ENCODE measurements around the gene RASA3. TPM values are rescaled to one million over a fixed set of nuclear protein-coding genes. Genes with fewer than 3 reads are reported as not detected.
"Not testable (repeated sequence)": the region's sequence is repeated elsewhere in the genome, so short reads cannot be mapped to it uniquely, and the experiment has no call there.

Gene RASA3
- total RNA-seq, 1 donor from 2014 or later: 2.6 TPM

GRCh38 chr13:114106991-114107685, 25.3 kb downstream of the RASA3 start:
- TF ChIP-seq CTCF (IDR thresholded peaks at IDR 0.05; ENCODE audit: insufficient read depth, low read length, severe bottlenecking): no peak
- no peaks in the 10 kb centered on the region for H3K27me3 ChIP-seq (ENCODE audit: control insufficient read depth, insufficient read depth, low read length)
- FAIRE-seq: no peak
- no peaks in the 10 kb centered on the region for H3K36me3 ChIP-seq (ENCODE audit: control insufficient read depth, insufficient read depth, low read length)
- H3K4me3 ChIP-seq (ENCODE audit: low read depth, low read length): no peak overlapping the region
- DNase-seq (ENCODE audit: low read depth): no peak

- FAIRE-seq: no peak
- no peaks in the 10 kb centered on the region for H3K27me3 ChIP-seq (ENCODE audit: control insufficient read depth, insufficient read depth, low read length)
Observed at GRCh38 chr13:114106526-114106925, 25.9 kb downstream of the RASA3 start.

DNA sequence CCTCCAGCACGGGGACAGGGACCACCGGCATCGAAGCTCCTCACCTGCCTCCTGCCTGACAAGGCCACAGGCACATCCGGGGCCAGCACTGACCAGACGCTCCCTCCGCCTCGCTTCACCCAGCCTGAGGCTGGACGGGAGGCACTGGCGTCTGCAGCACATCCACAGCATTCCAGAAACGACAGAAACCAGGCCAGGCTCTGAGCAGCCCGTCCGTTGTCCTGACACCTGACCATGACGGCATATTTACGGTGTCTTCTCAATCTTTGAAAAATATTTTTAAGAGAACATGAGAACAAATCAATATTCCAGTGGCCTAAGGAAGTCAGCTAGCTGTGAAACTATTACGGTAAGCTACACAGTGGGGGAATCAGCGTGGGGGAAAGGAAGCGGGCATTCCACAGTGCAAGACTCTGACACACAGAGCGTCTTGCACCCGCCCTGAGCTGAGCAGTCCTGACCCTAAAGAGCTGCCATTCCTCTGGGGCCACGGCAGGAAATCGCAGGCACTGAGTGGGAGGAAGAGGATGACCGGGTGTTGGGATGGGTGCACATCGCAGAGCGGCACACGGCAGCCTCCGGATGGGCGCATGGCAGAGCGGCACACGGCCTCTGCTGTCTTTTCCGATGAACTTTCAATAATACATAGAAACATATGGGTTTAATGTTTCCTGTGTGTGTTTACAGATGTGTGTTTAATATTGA, 26.8 kb downstream of the RASA3 start:
- H3K27me3 ChIP-seq (ENCODE audit: control insufficient read depth, insufficient read depth, low read length): no peaks in the 10 kb centered on the region
- FAIRE-seq (no peak), DNase-seq (ENCODE audit: low read depth) (no peak)
- TF ChIP-seq CTCF (IDR thresholded peaks at IDR 0.05; ENCODE audit: insufficient read depth, low read length, severe bottlenecking): no peak
- H3K36me3 ChIP-seq (ENCODE audit: control insufficient read depth, insufficient read depth, low read length): no peaks in the 10 kb centered on the region
- H3K4me3 ChIP-seq (ENCODE audit: low read depth, low read length): no peak overlapping the region

More at GRCh38 chr13:114106526-114106925, 25.9 kb downstream of the RASA3 start:
- no peak for DNase-seq (ENCODE audit: low read depth)
- TF ChIP-seq CTCF (IDR thresholded peaks at IDR 0.05; ENCODE audit: insufficient read depth, low read length, severe bottlenecking): no peak
- Histone ChIP-seq H3K4me3 (ENCODE audit: low read depth, low read length) (no peak overlapping the region), H3K36me3 (ENCODE audit: control insufficient read depth, insufficient read depth, low read length) (no peaks in the 10 kb centered on the region)

DNA sequence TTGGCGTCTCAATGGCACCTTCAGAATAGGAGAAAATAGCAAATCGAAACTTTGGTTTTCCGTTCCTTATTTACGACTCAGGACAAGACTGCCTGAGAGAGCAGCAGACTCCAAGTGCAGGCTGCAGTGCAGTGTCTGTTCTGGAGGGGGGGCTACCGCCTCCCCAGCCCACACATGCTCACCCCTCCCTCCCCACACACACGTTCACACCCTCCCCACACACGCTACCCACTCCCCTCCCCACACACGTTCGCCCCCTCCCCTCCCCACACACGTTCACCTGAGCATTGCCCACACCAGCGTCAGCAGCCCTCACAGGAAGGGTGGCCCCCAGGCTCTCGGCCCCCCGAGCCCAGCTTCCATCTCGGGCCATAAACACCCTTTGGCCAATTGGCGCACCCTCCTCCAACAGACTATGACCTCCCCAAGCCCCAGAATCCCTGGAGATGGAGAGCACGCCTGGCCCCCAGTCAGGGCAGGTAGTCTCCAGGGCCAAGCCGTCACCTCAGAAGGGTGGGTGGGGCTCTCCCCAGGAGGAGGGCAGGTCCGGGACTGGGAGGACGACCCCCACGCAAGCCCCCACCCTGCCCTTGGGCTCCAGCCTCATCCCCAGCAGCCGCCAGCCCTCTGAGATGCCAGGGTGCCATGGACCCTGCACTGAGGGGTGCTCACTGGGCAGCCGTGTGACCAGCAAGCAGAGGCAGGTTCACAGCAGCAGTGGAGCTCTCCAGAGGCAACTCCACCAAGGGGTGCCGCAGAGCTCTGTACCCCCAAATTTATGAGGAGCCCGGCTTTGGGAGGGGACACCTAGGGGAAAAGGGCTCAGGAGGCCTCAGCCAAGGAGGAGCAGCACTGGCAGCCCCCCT, 27.5 kb downstream of the RASA3 start:
- DNase-seq (ENCODE audit: low read depth): no peak
- no peak overlapping the region for H3K4me3 ChIP-seq (ENCODE audit: low read depth, low read length)
- no peak for FAIRE-seq
- H3K27me3 ChIP-seq (ENCODE audit: control insufficient read depth, insufficient read depth, low read length): no peaks in the 10 kb centered on the region
- no peak for TF ChIP-seq CTCF (IDR thresholded peaks at IDR 0.05; ENCODE audit: insufficient read depth, low read length, severe bottlenecking)
- no peaks in the 10 kb centered on the region for H3K36me3 ChIP-seq (ENCODE audit: control insufficient read depth, insufficient read depth, low read length)

DNA sequence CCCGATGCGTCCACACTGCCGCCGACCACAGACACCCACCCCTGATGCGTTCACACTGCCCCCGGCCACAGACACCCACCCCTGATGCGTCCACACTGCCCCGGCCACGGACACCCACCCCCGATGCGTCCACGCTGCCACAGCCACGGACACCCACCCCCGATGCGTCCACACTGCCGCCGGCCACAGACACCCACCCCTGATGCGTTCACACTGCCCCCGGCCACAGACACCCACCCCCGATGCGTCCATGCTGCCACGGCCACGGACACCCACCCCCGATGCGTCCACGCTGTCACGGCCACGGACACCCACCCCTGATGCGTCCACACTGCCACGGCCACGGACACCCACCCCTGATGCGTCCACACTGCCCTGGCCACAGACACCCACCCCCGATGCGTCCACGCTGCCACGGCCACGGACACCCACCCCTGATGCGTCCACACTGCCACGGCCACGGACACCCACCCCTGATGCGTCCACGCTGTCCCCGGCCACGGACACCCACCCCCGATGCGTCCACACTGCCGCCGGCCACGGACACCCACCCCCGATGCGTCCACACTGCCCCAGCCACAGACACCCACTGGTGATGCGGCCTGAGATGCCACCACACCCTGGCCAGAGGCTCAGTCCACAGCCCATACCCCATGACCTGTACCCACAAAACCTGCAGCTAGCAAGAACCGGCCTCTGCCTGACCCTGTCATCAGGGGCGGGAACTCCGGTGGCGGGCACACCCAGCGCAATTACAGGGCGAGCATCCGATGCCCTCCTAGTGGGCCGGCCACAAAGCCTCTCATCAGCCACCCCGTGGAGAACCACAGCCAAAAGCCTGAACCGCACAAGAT, 28.4 kb downstream of the RASA3 start:
- H3K4me3 ChIP-seq (ENCODE audit: low read depth, low read length): no peak overlapping the region
- H3K27me3 ChIP-seq (ENCODE audit: control insufficient read depth, insufficient read depth, low read length): no peaks in the 10 kb centered on the region
- DNase-seq (ENCODE audit: low read depth): no peak
- no peak for FAIRE-seq
- no peaks in the 10 kb centered on the region for H3K36me3 ChIP-seq (ENCODE audit: control insufficient read depth, insufficient read depth, low read length)
- no peak for TF ChIP-seq CTCF (IDR thresholded peaks at IDR 0.05; ENCODE audit: insufficient read depth, low read length, severe bottlenecking)

DNA sequence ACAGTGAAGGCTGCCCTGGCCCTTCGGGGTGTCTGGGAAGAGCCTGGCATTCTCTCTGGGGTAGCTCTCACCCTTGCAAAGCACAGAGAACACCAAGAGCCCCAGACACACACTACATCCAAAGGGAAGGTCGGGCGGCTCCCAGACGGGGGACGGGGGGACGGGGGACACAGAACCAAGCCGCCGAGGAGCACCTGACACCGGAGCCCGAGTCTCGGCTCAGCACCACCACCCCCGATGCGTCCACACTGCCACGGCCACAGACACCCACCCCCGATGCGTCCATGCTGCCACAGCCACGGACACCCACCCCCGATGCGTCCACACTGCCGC, 29.2 kb downstream of the RASA3 start:
- H3K4me3 ChIP-seq (ENCODE audit: low read depth, low read length); H3K36me3 ChIP-seq (ENCODE audit: control insufficient read depth, insufficient read depth, low read length); DNase-seq (ENCODE audit: low read depth); FAIRE-seq; H3K27me3 ChIP-seq (ENCODE audit: control insufficient read depth, insufficient read depth, low read length): not testable (repeated sequence)

Measured in bronchial epithelial cell (primary cell).